Myocyte (in vitro differentiated cells): ENCODE data around the gene POLR3A. TPM values are rescaled to one million over a fixed set of nuclear protein-coding genes. Genes with fewer than 3 reads are reported as not detected.
A peak's percentile ranks its signal among the peaks of the same experiment; 100 is the strongest.
"Not testable (repeated sequence)": the region's sequence is repeated elsewhere in the genome, so short reads cannot be mapped to it uniquely, and the experiment has no call there.

Experiments used
- DNase-seq: peaks from one replicate; pipeline ENCODE4 v3.0.0-alpha.2; 2012; ENCODE audit warnings: low read depth
- polyA plus RNA-seq: library from polyadenylated mRNA; unstranded; fragments of >200 nt; gene quantifications from one replicate; pipeline ENCODE4 v1.2.1, GENCODE V29; 2012; ENCODE audit warnings: missing spikeins
- total RNA-seq: library from RNA; depleted of rRNA; stranded (reverse); fragments of >200 nt; gene quantifications from 2 replicates; pipeline ENCODE4 v1.2.3, GENCODE V29; 2014

Gene POLR3A
- 12.7 and 13.2 TPM in 2 replicates for total RNA-seq
- 10.2 TPM for polyA plus RNA-seq

DNA sequence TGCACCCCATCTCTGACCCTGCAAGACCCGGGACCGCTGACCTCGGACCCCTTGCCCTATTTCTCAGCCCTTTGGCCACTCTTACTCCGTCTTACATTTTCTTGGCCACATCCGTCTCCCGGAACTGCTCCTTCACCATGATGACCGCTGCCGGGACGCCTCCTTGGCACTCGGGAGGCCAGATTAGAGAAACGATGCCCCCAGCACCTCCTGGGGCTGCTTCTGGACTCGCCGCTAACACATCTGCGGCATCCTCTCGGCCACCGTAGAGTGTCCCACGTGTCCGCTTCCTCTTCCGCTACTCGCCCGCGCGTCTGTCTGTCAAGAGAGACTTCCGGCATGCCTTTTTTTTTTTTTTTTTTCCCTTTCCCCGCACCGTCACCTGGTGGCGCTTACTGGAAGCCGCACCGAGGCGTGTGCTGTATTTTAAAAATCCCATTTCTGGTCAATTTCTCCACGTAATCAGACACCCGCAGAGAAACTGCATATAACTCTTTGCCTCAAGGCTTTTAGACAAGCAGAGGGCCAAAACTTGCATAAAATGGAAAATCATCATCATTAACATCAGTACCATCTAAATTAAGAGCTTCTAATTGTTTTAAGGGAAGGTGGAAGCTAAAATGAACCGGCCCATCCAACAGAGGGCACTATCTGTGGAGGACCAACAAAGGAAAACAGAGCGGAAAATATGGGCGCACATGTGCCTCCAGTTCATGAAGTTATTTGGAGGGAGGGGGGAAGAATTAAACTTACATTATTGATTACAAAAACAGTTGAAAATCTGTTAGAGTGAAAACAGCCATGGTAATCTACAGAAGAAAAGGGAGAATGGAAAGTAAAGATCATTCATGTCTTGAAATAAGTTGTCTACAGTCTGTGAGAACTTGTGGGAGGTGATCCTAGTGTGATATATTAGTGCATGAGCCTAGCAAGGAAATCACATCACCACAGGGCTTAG, at the start of gene POLR3A:
TSS of gene POLR3A (minus strand) at position 247 of the 958 bp plus-strand sequence. CDS start at position 139, 108 bp downstream.
- peak; percentile 99 for DNase-seq

DNA sequence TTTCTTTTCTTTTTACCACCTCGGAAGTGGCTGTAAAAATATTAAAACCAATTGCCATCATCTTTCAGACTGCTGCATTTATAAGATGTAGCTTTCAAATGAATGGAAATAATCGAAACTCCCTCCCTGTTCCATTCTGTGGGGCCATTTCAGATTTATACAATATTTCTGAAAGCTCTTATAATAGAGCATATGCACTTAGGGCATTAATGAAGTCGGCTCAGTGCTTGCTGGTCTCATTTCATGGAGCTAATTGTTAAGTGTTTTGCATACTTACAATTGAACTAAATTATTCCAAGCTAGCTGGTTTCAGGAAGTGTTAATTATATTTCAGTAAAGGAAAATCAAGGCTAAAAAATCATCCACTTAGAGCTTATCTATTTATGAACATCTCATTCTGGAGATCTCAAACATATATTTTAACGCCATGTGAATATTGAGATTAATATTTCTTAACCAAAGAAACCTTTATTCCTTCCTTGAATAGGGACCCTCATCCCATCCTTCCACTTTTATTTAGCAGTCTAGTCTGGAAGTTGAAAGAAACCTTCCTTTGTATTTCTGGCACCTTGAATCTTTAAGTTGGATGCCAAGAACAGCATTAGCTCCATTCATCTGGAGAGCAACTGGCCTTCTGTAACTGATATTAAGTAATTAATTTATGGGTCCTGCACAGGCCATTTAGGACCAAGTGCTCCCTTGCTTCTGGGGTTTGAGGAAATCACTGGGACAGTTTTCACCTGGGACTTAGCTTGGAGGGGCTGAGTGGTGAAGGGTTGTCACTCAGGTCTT, 49.4 kb upstream of the POLR3A start:
- DNase-seq: no peak

DNA sequence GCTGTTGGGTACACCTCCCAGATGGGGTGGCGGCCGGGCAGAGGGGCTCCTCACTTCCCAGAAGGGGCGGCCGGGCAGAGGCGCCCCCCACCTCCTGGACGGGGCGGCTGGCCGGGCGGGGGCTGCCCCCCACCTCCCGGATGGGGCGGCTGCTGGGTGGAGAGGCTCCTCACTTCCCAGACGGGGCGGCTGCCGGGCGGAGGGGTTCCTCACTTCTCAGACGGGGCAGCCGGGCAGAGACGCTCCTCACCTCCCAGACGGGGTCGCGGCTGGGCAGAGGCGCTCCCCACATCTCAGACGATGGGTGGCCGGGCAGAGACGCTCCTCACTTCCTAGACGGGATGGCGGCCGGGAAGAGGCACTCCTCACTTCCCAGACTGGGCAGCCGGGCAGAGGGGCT, 46.5 kb upstream of the POLR3A start:
- not testable (repeated sequence) for DNase-seq

DNA sequence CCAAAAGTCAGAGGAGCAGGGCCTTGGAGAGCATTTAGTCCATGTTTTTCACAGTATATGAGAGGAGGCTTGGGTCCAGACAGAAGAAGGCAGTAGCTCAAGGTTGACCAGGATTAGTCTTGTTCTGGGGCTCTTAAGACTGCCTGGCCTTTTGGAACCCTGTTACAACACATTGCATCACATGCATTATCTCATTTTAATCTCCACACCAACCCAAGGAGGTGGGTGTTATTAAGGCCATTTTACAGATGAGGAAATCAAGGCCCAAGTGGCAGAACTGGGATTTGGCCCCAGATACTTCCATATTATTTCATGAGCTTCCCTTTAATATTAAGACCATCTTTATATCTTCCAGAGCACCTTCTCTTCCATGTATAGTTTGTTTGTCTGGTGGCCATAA, 43.2 kb upstream of the POLR3A start:
- DNase-seq: no peak

- no peak for DNase-seq
These were observed 42.5 kb upstream of the POLR3A start for GRCh38 chr10:78071857-78072179.

GRCh38 chr10:78071140-78071856, 42.0 kb upstream of the POLR3A start:
- no peak for DNase-seq

- no peak for DNase-seq
These were observed 41.4 kb upstream of the POLR3A start for GRCh38 chr10:78070726-78071125.

DNA sequence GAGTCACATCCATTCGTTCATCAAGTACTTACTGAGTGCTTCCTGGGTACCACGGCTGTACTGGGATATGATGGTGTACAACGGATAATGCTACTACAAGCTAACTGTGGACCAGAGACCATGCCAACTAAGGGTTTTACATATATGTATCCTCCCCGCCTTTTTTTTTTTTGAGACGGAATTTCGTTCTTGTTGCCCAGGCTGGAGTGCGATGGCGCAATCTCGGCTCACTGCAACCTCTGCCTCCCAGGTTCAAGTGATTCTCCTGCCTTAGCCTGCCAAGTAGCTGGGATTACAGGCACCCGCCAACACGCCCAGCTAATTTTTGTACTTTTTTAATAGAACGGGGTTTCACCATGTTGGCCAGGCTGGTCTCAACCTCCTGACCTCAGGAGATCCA, 40.7 kb upstream of the POLR3A start:
- not testable (repeated sequence) for DNase-seq

GRCh38 chr10:78069151-78069550, 39.8 kb upstream of the POLR3A start:
- no peak for DNase-seq

DNA sequence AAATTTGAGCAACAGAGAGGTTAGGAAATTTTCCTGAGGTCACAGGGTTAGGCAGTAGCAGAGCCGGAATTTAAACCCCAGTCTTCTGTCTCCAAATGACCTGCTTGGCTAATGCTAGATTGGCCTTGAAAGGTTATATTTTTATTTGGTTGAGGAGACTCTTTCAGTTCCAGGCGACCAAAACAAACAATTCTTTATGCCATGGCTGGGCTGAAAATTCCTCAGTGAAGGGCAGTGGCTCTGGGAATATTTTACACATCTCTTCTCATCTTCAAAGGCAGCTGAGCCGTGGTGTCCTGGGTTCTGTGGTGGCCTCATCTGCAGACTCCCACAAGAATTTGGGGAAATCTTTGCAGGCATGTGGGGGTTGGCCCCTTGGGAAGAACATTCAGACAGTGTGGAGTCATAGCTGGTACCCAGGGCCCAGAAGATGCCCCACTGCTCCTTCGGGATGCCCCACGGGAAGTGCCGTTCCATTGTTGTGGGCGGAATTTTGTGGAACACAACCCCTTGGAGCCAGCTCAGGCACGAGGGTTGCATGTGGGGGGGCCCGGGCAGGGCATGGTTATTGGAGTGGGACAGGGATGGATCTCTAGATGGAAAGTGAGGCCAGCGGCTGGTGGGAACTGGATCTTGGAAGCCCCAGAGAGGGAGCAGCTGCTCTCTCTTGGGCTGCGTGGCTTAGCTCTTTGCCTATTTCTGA, 37.6 kb upstream of the POLR3A start:
- DNase-seq: peak; percentile 52

DNA sequence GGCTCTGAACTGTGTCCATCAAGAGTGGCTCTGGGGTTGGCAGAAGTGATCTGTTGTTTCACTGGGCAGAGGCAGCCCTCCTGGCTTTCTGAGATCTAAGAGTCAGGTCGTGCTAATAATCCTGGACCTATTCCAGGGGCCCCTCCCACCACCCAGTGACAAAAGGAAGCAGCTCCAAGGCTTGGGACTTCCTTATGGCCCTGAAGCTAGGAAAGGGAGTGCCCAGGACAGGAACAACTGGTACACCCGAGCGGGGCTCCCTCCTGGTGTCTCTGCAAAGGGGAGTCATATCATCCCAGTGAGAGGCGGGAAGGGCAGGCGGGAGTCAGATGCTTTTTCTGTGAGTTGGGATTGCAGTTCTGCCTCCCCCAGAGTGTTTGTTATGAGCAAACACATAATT, 36.7 kb upstream of the POLR3A start:
- DNase-seq: no peak

GRCh38 chr10:78065611-78066010, 36.3 kb upstream of the POLR3A start:
- DNase-seq: no peak

DNA sequence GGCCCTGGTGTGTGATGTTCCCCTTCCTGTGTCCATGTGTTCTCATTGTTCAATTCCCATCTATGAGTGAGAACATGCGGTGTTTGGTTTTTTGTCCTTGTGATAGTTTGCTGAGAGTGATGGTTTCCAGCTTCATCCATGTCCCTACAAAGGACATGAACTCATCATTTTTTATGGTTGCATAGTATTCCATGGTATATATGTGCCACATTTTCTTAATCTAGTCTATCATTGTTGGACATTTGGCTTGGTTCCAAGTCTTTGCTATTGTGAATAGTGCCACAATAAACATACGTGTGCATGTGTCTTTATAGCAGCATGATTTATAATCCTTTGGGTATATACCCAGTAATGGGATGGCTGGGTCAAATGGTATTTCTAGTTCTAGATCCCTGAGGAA, 35.6 kb upstream of the POLR3A start:
- not testable (repeated sequence) for DNase-seq

DNA sequence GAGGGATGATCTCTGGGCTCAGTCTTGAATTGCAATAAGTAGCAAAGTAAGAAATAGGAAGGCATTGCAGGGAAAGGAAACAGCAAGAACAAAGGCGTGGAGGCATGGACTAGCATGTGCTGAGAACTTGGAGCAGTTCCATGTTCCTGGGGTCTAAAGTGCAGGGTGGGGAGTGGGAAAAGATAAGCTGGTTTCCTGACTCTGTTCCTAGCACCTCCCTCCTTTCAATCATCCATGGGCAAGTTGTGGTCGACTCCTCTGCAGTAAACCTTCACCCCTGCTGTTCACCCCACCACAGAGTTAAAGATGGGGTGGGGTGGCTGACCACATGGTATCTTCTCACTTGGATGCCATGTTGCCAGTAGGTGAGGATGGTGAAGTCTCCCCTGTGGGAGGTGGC, 33.9 kb upstream of the POLR3A start:
- no peak for DNase-seq

DNA sequence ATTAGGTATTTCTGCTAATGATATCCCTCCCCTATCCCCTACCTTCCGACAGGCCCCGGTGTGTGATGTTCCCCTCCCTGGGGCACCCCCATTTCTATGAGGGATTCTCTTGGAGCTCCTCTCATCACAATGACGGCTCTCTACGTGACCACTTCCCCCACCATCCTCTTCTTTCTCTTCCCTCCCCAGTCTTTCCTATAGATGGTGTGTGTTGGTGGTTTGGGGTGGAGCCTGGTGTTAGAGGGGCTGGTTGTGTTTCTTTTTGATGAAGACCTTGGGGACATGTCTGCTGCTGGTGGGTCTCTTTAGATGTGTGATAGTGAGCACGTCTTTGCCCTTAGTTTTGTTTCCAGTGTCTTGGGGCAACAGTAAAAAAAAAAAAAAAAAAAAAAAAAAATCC, 33.0 kb upstream of the POLR3A start:
- no peak for DNase-seq

- no peak for DNase-seq
These were observed 30.8 kb upstream of the POLR3A start for GRCh38 chr10:78059906-78060702.

DNA sequence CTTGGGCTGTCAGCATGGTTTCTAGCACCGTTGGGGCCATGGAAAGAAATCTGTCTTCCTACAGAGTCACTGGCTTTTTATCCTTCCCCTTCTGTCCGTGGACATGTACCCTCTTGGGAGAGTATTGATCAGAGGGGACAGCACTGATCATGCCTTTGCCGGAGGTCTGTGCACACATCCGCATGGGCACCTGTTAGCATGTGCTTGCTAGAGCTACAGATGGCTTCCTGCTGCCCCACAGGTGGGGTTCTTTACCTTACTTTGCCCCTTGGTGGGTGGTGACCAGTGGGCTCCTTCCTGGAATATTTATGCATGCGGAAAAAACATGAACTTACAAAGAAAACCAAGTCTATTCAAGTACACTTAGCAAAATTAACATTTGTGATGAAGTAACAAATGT, 29.2 kb upstream of the POLR3A start:
- DNase-seq: no peak

- DNase-seq: peak; percentile 58
These were observed 24.0 kb upstream of the POLR3A start for GRCh38 chr10:78053211-78053868.

GRCh38 chr10:78049851-78050250, 20.5 kb upstream of the POLR3A start:
- no peak for DNase-seq
